GM13977 (cell line): ENCODE results near the gene ZNF467.

Source experiments
- DNase-seq: peaks from one replicate; pipeline ENCODE4 v3.0.0; 2012; ENCODE audit warnings: low spot score
- CTCF ChIP-seq: IDR thresholded peaks from 2 replicates; pipeline ENCODE4 v1.5.1; 2012; ENCODE audit warnings: mild to moderate bottlenecking, control low read depth; ENCODE audit not compliant: insufficient read depth; ENCODE audit errors: extremely low read depth, missing control alignments
- in situ Hi-C: fragments of 300-500 bp; cut with MboI; formaldehyde crosslinking; loops from one replicate; pipeline ENCODE4 v1.12.0; 2022; ENCODE audit warnings: low sequenced_read_pairs, low pct_unique_long_range_greater_than_20kb, mixed read lengths, inconsistent platforms; ENCODE audit not compliant: unreplicated experiment

The ZNF467 gene

GRCh38 chr7:149725426-149725821, 48.0 kb downstream of the ZNF467 start:
- DNase-seq: no peak
- TF ChIP-seq CTCF: no peak
- in situ Hi-C loops: no loop called here

GRCh38 chr7:149724661-149725425, 48.5 kb downstream of the ZNF467 start:
- no peak for DNase-seq
- in situ Hi-C loops: no loop called here
- no peak for TF ChIP-seq CTCF

GRCh38 chr7:149723795-149724495, 49.4 kb downstream of the ZNF467 start:
- no peak for DNase-seq
- in situ Hi-C loops: no loop called here
- TF ChIP-seq CTCF: no peak

GRCh38 chr7:149723082-149723767, 50.2 kb downstream of the ZNF467 start:
- in situ Hi-C loops: no loop called here
- DNase-seq: no peak
- TF ChIP-seq CTCF: no peak

- no peak for TF ChIP-seq CTCF
- in situ Hi-C loops: no loop called here
- no peak for DNase-seq
Measured at GRCh38 chr7:149722356-149722957, 50.9 kb downstream of the ZNF467 start.

- no peak for DNase-seq
- TF ChIP-seq CTCF: no peak
- in situ Hi-C loops: no loop called here
Measured at GRCh38 chr7:149721084-149721601, 52.2 kb downstream of the ZNF467 start.
